ENCODE measurements around the gene RUNX2. TPM values are rescaled to one million over a fixed set of nuclear protein-coding genes. Genes with fewer than 3 reads are reported as not detected.

The RUNX2 gene
- total RNA-seq, 1 experiment from 2014 or later: not detected

DNA sequence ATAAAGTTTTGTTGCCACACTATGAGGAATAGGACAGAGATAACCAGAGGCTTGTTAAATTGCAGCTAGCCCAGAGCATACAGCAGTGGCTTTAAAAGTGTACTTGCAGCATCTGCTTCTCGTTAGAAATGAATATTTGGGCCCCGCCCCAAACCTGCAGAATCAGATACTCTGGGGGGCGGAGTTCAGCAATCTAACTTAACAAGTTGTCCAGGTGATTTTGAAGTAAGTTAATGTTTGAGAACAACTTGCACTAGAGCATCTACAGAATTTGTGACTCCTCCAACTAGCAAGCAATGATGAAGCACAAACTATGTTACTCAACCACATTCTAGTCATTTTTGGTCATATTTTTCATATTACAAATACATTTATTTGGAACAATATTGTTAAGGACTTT, 60.2 kb downstream of the RUNX2 start:
- in situ Hi-C loops (cut with HindIII; ENCODE audit: low sequenced_read_pairs): no loop called here
- DNase-seq (ENCODE audit: low spot score): no peak

GRCh38 chr6:45394586-45395095, 66.5 kb downstream of the RUNX2 start:
- DNase-seq (ENCODE audit: low spot score): no peak
- in situ Hi-C loops (cut with HindIII; ENCODE audit: low sequenced_read_pairs): no loop called here

DNA sequence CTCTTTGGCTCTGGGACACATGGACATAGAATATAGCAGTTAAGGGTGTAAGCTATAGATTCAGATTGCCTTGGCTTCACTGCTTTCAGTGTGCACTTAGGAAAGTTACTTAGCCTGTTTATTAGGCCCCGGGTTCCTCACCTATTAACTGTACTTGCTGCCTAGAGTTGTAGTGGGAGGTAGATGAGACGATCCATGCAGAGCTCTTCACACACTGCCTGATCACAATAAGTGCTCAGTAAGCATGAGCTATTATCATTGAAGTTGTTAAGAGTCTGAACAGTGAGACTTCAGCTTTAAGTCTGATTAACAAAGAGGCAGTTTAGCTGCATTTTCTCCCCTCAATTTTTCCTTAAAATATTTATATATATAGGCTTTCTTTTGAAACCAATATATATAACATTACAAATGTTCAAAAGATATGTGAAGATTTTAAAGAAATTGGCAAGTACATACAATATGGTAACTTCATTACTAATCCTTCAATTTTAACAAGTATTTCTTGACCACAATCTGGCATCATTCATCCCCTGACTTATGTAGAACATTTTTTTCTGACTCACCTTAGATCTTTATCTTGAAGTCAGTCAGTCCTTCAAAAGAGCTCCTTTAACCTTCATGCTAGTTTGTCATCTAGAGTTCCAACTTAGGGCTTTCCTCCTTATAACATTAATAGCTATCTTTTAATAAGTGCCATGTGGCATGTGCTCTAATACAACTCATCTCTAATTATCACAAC, 70.1 kb downstream of the RUNX2 start:
- DNase-seq (ENCODE audit: low spot score): no peak
- in situ Hi-C loops (cut with HindIII; ENCODE audit: low sequenced_read_pairs): no loop called here

GRCh38 chr6:45400021-45400420, 71.9 kb downstream of the RUNX2 start:
- in situ Hi-C loops (cut with HindIII; ENCODE audit: low sequenced_read_pairs): no loop called here
- DNase-seq (ENCODE audit: low spot score): no peak

DNA sequence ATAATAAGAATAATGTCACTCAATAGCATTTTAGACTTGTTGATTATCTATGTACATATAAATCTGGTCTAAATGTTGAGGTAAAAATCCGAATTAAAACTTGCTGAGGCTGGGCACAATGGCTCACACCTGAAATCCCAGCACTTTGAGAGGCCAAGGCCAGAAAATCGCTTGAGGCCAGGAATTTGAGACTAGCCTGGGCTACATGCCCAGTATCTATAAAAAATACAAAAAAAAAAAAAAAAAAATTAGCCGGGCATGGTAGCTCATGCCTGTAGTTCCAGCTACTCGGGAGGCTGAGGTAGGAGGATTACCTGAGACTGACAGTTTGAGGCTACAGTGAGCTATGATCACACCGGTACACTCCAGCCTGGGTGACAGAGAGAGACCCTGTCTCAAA, 83.8 kb downstream of the RUNX2 start:
- DNase-seq (ENCODE audit: low spot score): no peak
- in situ Hi-C loops (cut with HindIII; ENCODE audit: low sequenced_read_pairs): no loop called here

- DNase-seq (ENCODE audit: low spot score): no peak
These were observed 87.2 kb downstream of the RUNX2 start for GRCh38 chr6:45415315-45415714.

DNA sequence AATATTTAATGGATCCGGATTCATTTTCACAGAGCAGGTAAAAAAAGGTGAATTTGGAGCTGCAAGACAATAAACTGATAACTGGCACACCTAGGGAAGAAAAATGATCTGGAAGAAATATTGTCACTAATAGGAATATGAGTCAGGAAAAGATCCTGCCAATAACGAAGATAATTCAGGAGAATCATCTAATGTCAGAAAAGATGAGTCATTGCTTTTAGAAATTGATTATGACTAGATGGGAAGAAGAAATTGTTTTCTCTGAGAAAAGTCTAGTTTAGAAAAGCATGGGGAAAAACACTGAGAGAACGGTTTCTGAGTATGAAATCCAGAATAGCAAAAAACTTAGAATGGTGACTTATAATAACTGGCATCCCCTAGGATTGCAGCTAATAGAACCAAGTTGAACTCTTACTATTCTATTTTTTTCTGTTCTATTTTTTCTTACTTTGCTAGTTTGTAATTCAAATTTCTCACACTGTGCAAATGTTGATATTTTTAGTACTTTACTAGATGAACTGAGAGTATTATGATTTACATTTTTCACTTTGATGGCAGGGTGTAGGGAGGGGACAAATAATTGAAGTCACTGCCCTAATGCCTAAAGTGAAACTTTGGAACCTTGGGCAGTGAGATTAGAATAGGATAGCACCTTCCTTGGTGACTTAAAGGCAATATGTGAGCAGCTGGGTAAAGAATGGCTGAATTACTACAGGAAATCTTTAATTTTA, 87.8 kb downstream of the RUNX2 start:
- in situ Hi-C loops (cut with HindIII; ENCODE audit: low sequenced_read_pairs): no loop called here
- DNase-seq (ENCODE audit: low spot score): no peak

More at GRCh38 chr6:45415315-45415714, 87.2 kb downstream of the RUNX2 start:
- in situ Hi-C loops (cut with HindIII; ENCODE audit: low sequenced_read_pairs): no loop called here

- no peak for DNase-seq (ENCODE audit: low spot score)
- in situ Hi-C loops (cut with HindIII; ENCODE audit: low sequenced_read_pairs): no loop called here
These were observed 88.6 kb downstream of the RUNX2 start for GRCh38 chr6:45416700-45417099.

- DNase-seq (ENCODE audit: low spot score): no peak
- in situ Hi-C loops (cut with HindIII; ENCODE audit: low sequenced_read_pairs): no loop called here
These were observed 89.3 kb downstream of the RUNX2 start for GRCh38 chr6:45417436-45417835.

DNA sequence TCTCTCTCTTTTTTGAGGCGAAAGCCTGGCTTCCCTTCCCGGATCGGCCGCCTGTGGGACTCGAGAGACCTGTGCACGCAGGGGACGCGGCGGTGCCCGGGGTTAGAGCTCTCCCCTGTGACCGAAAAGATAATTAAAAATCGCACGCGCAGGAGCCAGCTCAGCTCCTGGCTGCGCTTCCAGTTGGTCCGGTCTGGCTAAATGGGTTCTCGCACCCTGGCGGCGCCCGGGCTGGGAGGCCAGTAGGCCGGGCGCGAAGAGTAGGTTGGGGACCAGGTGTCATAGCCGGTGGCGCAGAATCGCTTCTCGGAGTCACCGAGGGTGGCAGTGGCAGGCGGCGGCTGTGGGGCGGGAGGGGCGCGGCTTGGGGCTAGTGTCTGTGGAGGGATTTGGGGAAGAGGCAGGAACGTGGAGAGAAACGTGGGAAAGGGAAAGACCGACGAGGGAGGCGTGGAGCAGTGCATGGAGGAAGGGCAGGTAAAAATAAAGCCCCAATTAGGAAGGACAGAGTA, 91.5 kb downstream of the RUNX2 start:
- in situ Hi-C loops (cut with HindIII; ENCODE audit: low sequenced_read_pairs): no loop called here

DNA sequence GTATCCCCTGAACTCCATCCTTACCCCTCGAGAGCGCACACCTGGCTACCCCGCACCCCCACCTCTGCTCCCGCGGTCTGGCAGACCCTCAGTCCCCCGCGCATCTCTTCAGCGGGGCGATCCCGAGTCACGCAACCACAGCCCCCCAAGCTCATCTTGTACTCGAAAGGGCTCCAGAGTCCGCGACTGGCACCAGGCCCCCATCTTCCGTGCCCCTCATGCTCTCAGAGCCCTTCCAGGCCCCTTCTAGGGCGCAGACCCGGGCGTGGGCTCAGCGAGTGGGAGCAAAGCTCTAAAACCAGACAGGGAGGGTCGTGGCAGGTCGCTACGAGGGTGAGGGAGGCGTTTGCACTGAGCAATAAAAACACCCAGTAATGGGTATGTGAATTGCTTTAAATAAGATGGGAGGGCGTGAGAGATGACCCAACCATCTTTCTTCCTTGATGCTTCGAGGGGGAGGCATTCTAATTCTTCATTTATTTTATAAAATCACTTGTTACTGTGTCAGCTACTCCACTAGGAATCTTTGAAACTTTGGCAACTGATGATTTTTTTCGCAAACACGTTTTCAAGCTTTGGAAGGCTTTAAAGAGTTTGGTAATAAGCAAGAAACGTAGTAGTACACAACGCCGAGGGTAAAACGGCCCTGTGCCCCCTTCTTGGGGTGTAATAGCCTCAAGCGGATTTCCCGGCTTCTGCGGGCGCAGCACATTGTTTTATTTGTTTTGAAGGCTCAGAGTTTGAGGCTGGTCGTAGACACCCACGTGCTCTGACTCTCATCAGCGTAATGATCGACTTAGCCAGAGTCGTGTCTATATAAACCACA, 92.2 kb downstream of the RUNX2 start:
- in situ Hi-C loops (cut with HindIII; ENCODE audit: low sequenced_read_pairs): no loop called here
- no peak for DNase-seq (ENCODE audit: low spot score)

More for the DNA sequence above, 91.5 kb downstream of the RUNX2 start:
- DNase-seq (ENCODE audit: low spot score): peak; percentile 27

DNA sequence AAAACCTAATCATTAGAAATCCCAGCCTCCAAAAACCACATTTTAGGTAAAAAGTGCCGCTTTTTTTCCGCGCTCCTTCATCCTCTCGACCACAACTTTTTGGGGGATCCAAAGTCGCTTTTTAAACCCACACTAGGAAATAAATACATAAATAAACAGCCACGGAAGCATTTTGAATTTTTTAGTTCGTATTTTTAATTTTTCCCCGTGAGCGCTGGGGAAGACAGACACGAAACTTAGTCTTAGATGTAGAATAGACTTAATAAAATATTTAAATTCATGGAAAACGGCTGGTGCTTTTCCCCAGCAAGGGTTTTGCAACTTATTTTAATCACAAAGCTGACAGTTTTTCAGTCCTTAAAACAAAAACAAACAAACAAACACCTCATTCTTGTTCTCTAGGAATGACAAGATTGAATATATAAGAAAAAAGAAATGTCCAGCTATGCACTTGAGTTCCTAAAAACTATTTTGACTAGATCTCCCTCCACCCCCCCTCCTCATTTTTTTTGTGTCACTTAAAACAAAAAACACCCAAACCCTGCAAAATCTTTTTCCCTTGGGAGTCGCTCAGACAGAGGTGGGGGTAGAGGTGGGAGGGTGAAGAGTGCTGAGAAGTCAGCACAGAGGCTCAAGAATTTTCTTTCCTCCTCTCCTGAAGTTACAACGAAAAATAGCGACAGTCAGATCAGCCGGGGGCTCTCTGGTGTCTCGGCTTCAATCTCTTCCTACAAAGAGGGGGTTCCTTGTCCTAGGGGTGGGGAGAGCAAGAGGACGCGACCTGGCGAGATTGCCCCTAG, 93.0 kb downstream of the RUNX2 start:
- DNase-seq (ENCODE audit: low spot score): no peak
- in situ Hi-C loops (cut with HindIII; ENCODE audit: low sequenced_read_pairs): no loop called here

- no peak for DNase-seq (ENCODE audit: low spot score)
- in situ Hi-C loops (cut with HindIII; ENCODE audit: low sequenced_read_pairs): no loop called here
These were observed 93.8 kb downstream of the RUNX2 start for GRCh38 chr6:45421709-45422502.

- in situ Hi-C loops (cut with HindIII; ENCODE audit: low sequenced_read_pairs): no loop called here
- no peak for DNase-seq (ENCODE audit: low spot score)
These were observed 94.5 kb downstream of the RUNX2 start for GRCh38 chr6:45422503-45423110.

DNA sequence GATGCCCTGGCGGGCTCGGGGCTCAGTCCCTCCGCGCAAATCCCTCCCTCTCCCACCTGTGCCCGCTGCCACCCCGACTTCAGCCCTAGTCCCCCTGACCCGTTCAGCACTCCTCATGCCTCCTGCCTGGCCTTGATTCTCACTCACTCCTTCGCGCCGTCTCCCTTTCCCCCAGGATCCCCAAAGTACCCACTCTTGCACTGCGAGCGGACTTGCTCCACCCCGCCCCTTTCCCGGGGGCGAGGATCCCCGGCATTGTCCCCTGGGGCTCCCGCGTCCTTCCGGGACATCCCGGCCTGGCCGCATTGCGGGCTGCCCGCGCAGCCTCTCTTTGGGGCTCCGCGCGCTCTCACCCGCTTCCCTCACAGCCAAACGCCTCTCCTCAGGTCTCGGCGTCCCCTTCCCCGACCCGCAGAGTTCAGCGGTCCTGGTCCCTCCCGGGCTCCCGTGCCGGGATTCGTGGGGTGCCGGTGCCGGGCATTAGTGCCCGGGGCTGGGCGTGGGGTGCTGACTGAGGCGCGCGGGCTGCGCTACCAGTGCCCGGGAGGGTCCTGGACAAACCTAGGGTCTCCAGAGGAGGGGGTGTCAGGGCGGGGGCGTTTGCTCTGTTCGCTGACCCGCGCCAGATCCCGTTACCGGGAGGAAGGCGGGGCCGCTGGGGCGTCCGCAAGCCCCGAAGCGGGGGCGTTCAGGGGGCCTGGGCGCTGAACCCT, 95.1 kb downstream of the RUNX2 start:
- in situ Hi-C loops (cut with HindIII; ENCODE audit: low sequenced_read_pairs): no loop called here
- DNase-seq (ENCODE audit: low spot score): no peak

DNA sequence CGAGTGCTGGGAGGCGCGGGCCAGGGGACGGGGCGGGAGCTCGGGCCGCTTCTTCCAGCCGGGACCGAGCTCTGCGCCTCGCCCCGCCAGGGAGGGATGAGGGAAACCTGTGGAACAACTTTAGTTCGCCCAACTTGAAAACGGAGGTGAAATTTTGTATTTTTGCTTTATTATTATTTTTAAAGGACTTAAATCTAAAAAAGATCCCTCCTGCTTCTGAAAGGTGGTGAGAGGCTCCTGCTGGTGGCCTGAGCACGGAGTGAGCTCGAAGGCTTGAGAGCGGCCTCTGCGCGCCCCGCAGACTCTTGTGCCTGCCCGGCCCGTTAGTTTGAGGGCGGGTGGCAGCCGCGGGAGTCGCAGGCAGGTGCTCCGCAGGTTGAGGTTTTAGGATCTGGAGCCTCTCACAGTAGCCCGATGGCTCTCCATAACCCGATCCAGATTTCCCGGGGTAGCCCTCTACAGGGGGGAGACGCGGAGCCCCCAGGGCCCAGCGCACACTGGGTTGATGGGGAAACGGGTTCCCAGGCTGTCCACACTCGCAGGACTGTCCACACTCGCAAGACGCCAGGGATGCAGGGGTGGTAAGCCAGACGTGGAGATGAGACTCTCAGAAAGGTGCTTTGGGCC, 95.8 kb downstream of the RUNX2 start:
- no peak for DNase-seq (ENCODE audit: low spot score)
- in situ Hi-C loops (cut with HindIII; ENCODE audit: low sequenced_read_pairs): no loop called here

- in situ Hi-C loops (cut with HindIII; ENCODE audit: low sequenced_read_pairs): no loop called here
- DNase-seq (ENCODE audit: low spot score): no peak
These were observed 96.3 kb downstream of the RUNX2 start for GRCh38 chr6:45424451-45424861.

All from G401 (cell line).